WI38 (cell line): Measurements from ENCODE around the gene ZWILCH.

Experiments used
- H3K4me3 ChIP-seq: 2 replicates; pipeline ENCODE4 v1.5.1; 2011; ENCODE audit warnings: low read depth, mild to moderate bottlenecking, control low read depth, low read length
- TF ChIP-seq, protein P1 (sequence below): IDR thresholded peaks from 2 replicates; pipeline ENCODE4 v1.5.1; 2012; ENCODE audit warnings: low read depth, mild to moderate bottlenecking, control low read depth, low read length

Gene ZWILCH

GRCh38 chr15:66573719-66574595 lies 68.8 kb downstream of the ZWILCH start:
- H3K4me3 ChIP-seq = no peak overlapping the region
- TF ChIP-seq, protein P1, sequence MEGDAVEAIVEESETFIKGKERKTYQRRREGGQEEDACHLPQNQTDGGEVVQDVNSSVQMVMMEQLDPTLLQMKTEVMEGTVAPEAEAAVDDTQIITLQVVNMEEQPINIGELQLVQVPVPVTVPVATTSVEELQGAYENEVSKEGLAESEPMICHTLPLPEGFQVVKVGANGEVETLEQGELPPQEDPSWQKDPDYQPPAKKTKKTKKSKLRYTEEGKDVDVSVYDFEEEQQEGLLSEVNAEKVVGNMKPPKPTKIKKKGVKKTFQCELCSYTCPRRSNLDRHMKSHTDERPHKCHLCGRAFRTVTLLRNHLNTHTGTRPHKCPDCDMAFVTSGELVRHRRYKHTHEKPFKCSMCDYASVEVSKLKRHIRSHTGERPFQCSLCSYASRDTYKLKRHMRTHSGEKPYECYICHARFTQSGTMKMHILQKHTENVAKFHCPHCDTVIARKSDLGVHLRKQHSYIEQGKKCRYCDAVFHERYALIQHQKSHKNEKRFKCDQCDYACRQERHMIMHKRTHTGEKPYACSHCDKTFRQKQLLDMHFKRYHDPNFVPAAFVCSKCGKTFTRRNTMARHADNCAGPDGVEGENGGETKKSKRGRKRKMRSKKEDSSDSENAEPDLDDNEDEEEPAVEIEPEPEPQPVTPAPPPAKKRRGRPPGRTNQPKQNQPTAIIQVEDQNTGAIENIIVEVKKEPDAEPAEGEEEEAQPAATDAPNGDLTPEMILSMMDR = no peak

DNA sequence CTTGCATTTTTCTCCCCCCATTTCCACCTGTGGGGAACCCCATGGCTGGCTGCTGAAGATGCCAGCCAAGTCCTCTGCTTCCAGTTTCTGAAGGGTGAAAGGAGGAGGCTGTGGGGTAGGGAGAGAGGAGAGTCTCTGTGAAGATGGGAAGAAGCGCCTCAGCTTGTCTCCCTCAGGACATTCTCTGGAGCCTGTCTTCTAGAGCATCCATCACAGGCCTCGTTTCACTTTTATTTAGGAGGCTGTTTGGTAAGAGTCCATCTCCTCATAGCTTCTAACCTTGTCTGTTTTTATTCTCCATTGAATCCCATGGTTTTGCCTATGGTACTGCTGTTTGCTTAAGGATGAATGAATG lies 69.4 kb downstream of the ZWILCH start:
- TF ChIP-seq, protein P1 = no peak
- H3K4me3 ChIP-seq = no peak overlapping the region

GRCh38 chr15:66578286-66578875 lies 73.3 kb downstream of the ZWILCH start:
- TF ChIP-seq, protein P1 = no peak
- H3K4me3 ChIP-seq = no peak overlapping the region

GRCh38 chr15:66580643-66581042 lies 75.5 kb downstream of the ZWILCH start:
- H3K4me3 ChIP-seq = no peak overlapping the region
- TF ChIP-seq, protein P1 = no peak

GRCh38 chr15:66581972-66582537 lies 76.9 kb downstream of the ZWILCH start:
- TF ChIP-seq, protein P1 = no peak
- no peak overlapping the region for H3K4me3 ChIP-seq

- no peak overlapping the region for H3K4me3 ChIP-seq
- TF ChIP-seq, protein P1 = no peak
Measured at GRCh38 chr15:66586155-66586976, 81.2 kb downstream of the ZWILCH start.
